SK-N-SH treated with all-trans-retinoic acid at 6 μM for 48 hours (cell line): Measurements from ENCODE around the gene GIMAP1.
A peak's percentile ranks its signal among the peaks of the same experiment; 100 is the strongest.

Experiments
- ATAC-seq: fragments of 200-7000 bp; cut with Tn5 transposase; 3 replicates; pipeline ENCODE4 v1.9.1; 2020; ENCODE audit warnings: mild to moderate bottlenecking, moderate library complexity
- ARNTL ChIP-seq: fragments of 450-650 bp; formaldehyde crosslinking; IDR thresholded peaks from 2 replicates; pipeline ENCODE4 v1.5.0; 2020; ENCODE audit warnings: low read depth, mild to moderate bottlenecking, moderate library complexity, borderline replicate concordance
- CREB5 ChIP-seq: fragments of 250-450 bp; sonication (Bioruptor Pico); IDR thresholded peaks from 2 replicates; pipeline ENCODE4 v1.5.1; 2020; ENCODE audit warnings: low read depth, mild to moderate bottlenecking, moderate library complexity
- CSDC2 ChIP-seq: fragments of 250-450 bp; sonication (Bioruptor Pico); IDR thresholded peaks from 2 replicates; pipeline ENCODE4 v1.5.0; 2020; ENCODE audit warnings: mild to moderate bottlenecking, moderate library complexity
- ESRRG ChIP-seq: fragments of 250-450 bp; sonication (Bioruptor Pico); IDR thresholded peaks from 2 replicates; pipeline ENCODE4 v1.6.1; 2021; ENCODE audit warnings: mild to moderate bottlenecking
- GLIS3 ChIP-seq: fragments of 250-450 bp; sonication (Bioruptor Pico); IDR thresholded peaks from 2 replicates; pipeline ENCODE4 v1.5.0; 2020; ENCODE audit warnings: mild to moderate bottlenecking, moderate library complexity
- OSR1 ChIP-seq: fragments of 250-450 bp; sonication (Bioruptor Pico); IDR thresholded peaks from 2 replicates; pipeline ENCODE4 v1.8.0; 2022; ENCODE audit warnings: moderate library complexity, mild to moderate bottlenecking, inconsistent platforms
- PATZ1 ChIP-seq: fragments of 250-450 bp; sonication (Bioruptor Pico); IDR thresholded peaks from 2 replicates; pipeline ENCODE4 v1.8.0; 2020; ENCODE audit warnings: mild to moderate bottlenecking, moderate library complexity, borderline replicate concordance
- PPARA ChIP-seq: fragments of 250-450 bp; sonication (Bioruptor Pico); IDR thresholded peaks from 2 replicates; pipeline ENCODE4 v1.5.0; 2020; ENCODE audit warnings: mild to moderate bottlenecking, borderline replicate concordance
- RARB ChIP-seq: fragments of 250-450 bp; sonication (Bioruptor Pico); IDR thresholded peaks from 2 replicates; pipeline ENCODE4 v1.8.0; 2021; ENCODE audit warnings: mild to moderate bottlenecking, moderate library complexity
- SNAI2 ChIP-seq: fragments of 250-450 bp; sonication (Bioruptor Pico); IDR thresholded peaks from 2 replicates; pipeline ENCODE4 v1.5.0; 2020; ENCODE audit warnings: mild to moderate bottlenecking, moderate library complexity
- TCF4 ChIP-seq: fragments of 250-450 bp; sonication (Bioruptor Pico); IDR thresholded peaks from 2 replicates; pipeline ENCODE4 v1.8.0; 2021; ENCODE audit warnings: mild to moderate bottlenecking, moderate library complexity, borderline replicate concordance
- TOX ChIP-seq: fragments of 250-450 bp; sonication (Bioruptor Pico); IDR thresholded peaks from 2 replicates; pipeline ENCODE4 v1.8.0; 2021; ENCODE audit warnings: mild to moderate bottlenecking, moderate library complexity, borderline replicate concordance
- TSHZ2 ChIP-seq: fragments of 250-450 bp; sonication (Bioruptor Pico); IDR thresholded peaks from 2 replicates; pipeline ENCODE4 v1.5.0; 2020; ENCODE audit warnings: mild to moderate bottlenecking, moderate library complexity
- ZFP3 ChIP-seq: fragments of 250-450 bp; sonication (Bioruptor Pico); IDR thresholded peaks from 2 replicates; pipeline ENCODE4 v1.5.0; 2020; ENCODE audit warnings: mild to moderate bottlenecking, moderate library complexity
- ZFP30 ChIP-seq: fragments of 450-650 bp; formaldehyde crosslinking; IDR thresholded peaks from 2 replicates; pipeline ENCODE4 v1.5.0; 2022; ENCODE audit warnings: mild to moderate bottlenecking, moderate library complexity
- ZNF8 ChIP-seq: fragments of 450-650 bp; formaldehyde crosslinking; IDR thresholded peaks from 2 replicates; pipeline ENCODE4 v1.5.0; 2020; ENCODE audit warnings: mild to moderate bottlenecking, moderate library complexity
- TF ChIP-seq, protein P1 (sequence below): fragments of 250-450 bp; sonication (Bioruptor Pico); IDR thresholded peaks from 2 replicates; pipeline ENCODE4 v1.5.1; 2021; ENCODE audit warnings: mild to moderate bottlenecking, moderate library complexity

Gene GIMAP1

DNA sequence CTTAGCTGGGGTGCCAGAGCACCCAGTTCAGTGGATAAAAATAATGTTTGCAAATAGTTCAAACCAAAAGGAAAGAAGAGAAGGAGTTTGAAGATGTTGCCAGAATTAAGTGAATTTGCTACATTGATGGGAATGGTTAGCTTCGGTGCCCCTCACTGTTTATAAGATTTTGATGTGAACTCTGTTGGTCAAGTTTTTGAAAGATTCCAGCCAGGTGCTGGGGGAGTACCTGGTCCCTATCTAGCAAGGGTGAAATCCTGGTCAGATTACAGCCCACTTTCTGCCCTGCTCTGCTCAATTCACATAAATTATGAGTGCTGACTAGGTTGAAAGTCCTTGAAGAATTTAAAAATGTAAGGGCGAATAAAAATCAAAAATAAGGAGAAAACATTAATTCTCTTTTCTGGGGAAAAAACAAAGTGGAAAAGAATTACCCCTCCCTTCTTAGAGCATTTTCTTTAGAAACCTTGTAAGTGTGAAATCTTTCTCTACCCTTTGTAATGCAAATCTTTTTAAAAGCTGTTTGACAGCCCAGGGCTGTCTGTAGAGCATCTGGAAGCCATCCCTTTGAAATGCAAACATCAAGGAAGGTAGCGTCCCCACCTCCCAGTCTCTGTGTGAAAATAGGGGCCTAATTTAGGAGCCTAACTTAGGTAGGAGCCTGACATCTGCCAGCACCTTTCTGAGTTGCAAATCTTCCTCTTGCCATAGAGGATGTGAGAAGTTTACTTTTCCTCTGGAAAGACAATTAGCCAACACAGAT, 19.4 kb downstream of the GIMAP1 start:
- TF ChIP-seq TOX: no peak
- TF ChIP-seq, all 23 proteins: peak for 0
- ATAC-seq: no peak

DNA sequence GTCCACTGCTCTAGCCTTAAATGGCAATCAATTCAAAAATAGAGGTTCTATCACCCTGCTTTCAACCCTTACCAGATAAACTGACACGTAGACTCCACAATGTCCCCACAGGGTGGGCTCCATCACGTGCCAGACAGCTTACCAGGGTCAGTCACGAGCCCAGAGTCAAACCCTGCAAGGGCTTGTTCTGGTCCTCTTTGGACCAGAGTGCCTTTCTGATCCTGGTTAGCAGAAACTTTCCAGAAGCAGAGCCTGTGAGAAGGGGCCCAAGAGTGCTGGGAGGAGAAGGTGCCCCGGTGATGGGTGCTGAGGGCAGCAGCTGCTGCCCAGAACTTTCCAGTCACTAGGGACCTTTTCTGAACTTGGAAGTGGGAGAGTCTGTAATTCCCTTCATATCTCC, 20.5 kb downstream of the GIMAP1 start:
- TF ChIP-seq GLIS3: no peak
- no peak for TF ChIP-seq ZNF8 (CRISPR knock-in tag)
- no peak for TF ChIP-seq TCF4 (CRISPR knock-in tag)
- no peak for TF ChIP-seq ZFP3
- no peak for TF ChIP-seq ARNTL (CRISPR knock-in tag)
- TF ChIP-seq TSHZ2 (CRISPR knock-in tag): no peak
- no peak for TF ChIP-seq ESRRG (CRISPR knock-in tag)
- no peak for TF ChIP-seq RARB
- TF ChIP-seq PPARA: no peak
- TF ChIP-seq PATZ1 (CRISPR knock-in tag): no peak
- TF ChIP-seq CREB5 (CRISPR knock-in tag): no peak
- no peak for TF ChIP-seq ZFP30
- TF ChIP-seq OSR1 (CRISPR knock-in tag): no peak
- TF ChIP-seq CSDC2 (CRISPR knock-in tag): no peak
- TF ChIP-seq, protein P1, sequence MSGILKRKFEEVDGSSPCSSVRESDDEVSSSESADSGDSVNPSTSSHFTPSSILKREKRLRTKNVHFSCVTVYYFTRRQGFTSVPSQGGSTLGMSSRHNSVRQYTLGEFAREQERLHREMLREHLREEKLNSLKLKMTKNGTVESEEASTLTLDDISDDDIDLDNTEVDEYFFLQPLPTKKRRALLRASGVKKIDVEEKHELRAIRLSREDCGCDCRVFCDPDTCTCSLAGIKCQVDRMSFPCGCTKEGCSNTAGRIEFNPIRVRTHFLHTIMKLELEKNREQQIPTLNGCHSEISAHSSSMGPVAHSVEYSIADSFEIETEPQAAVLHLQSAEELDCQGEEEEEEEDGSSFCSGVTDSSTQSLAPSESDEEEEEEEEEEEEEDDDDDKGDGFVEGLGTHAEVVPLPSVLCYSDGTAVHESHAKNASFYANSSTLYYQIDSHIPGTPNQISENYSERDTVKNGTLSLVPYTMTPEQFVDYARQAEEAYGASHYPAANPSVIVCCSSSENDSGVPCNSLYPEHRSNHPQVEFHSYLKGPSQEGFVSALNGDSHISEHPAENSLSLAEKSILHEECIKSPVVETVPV: no peak
- ATAC-seq: no peak

DNA sequence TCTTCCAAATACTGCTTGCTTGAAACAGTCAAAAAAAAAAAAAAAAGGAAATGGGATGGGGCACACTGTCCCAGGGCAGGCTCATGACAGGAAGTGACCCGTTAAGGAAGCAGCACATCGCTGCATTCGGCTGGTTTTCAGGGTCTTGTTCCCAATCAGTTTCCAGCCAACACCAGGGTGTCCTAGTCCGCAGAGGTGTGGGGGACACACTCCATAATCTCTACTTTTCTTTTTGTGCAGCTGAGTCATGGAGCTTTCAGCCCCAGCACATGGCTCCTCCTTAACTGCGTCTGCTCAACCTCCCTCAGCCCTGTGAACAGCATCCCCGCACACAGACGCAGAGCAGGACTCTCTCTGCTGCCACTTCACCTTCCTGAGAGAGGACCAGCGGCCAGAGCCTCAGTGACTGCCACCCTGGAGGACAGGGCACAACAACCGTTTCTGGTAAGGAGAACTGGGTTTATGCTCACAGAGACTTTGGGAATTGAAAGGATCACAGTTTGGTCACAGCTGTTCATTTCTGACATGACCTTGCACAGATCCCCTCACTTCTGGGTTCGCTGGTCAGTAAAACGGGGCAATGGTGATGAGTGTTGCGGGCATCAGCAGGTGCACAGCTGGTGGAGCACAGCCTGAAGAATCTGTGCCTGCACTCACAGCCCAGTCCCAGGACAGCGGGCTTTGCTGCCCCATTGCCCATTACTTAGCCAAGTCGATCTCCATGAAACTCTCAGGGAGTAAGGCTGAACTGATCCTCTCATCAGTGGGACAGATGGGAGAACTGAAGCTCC, 21.0 kb downstream of the GIMAP1 start, which contains the start of gene GIMAP5:
Gene GIMAP5, plus strand, starts transcription at position 154 of the 791 bp plus-strand sequence. CDS start 3,467 bp downstream, outside the sequence.
- TF ChIP-seq PPARA (no peak), TCF4 (CRISPR knock-in tag) (no peak), TSHZ2 (CRISPR knock-in tag) (no peak), PATZ1 (CRISPR knock-in tag) (no peak), ZFP30 (no peak), SNAI2 (CRISPR knock-in tag) (no peak)
- TF ChIP-seq, protein P1: no peak
- ATAC-seq: peak; percentile 53
